Endothelial cell of umbilical vein (primary cell): Measurements from ENCODE around the gene RAB3GAP2.

Experiments used
- CTCF ChIP-seq, 2 donors: IDR thresholded peaks; 1 replicate in 1 of 2; 2 replicates in 1 of 2; pipeline ENCODE4 v1.5.1; 2011; ENCODE audit warnings: low read length in 2 of 2, mild to moderate bottlenecking in 2 of 2, moderate library complexity in 2 of 2, control low read depth in 1 of 2, inconsistent platforms in 1 of 2, low read depth in 1 of 2; ENCODE audit not compliant: insufficient read depth in 1 of 2; ENCODE audit errors: extremely low read depth in 1 of 2
- EZH2 ChIP-seq: IDR thresholded peaks from 2 replicates; pipeline ENCODE4 v1.6.1; 2012; ENCODE audit warnings: borderline replicate concordance, low read depth, mild to moderate bottlenecking, moderate library complexity, low read length, inconsistent platforms; ENCODE audit not compliant: severe bottlenecking
- MYC ChIP-seq: IDR thresholded peaks from one replicate; pipeline ENCODE4 v1.6.1; 2011; ENCODE audit warnings: mild to moderate bottlenecking, low read depth, low read length
- POLR2A ChIP-seq: IDR thresholded peaks from 2 replicates; pipeline ENCODE4 v1.6.1; 2012; ENCODE audit warnings: low read depth, mild to moderate bottlenecking, control low read depth, low read length

DNA sequence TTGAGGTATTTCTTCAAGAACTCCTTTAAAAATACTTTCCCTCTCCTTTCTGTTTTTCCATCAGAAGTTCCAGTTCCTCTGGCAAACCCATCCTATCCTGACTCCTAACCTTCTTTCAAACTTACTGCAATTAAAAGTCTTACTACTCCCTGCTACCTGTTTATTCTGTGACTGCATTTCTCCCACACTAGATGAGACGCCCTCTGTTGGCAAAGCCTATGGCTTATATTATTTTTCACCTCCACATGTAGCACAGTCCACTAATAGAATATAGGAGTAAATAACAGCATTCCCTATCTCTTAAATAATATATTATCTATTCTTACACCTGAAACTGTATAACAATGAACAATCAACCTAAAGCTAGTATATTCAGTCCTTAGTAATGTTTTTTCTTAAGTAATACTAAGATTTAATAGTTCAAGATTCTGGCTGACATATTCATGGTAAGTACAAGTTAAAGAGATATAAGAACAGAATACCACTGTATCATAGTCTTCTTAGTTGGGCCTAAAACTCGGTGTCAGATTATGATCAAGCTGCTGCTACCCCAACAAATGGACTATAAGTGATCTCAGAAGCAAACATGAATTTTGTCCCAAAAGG, 54.8 kb downstream of the RAB3GAP2 start:
- no peak for TF ChIP-seq MYC
- no peak for TF ChIP-seq POLR2A
- TF ChIP-seq CTCF (IDR thresholded peaks at IDR 0.05; ENCODE audit: extremely low read depth in 1 of 2, insufficient read depth in 1 of 2, low read depth in 1 of 2, low read length in 2 of 2) = peak; percentile 13 to 26
- TF ChIP-seq EZH2 = no peak
